ENCODE data around the gene ABCC5.

ABCC5 gene

GRCh38 chr3:183981990-183982644 is 35.6 kb downstream of the ABCC5 start:
- no peak for DNase-seq (ENCODE audit: extremely low read depth in 1 of 2, low read depth in 1 of 2)

- DNase-seq (ENCODE audit: extremely low read depth in 1 of 2, low read depth in 1 of 2), result no peak
Measured at GRCh38 chr3:183980403-183980802, 37.3 kb downstream of the ABCC5 start.

DNA sequence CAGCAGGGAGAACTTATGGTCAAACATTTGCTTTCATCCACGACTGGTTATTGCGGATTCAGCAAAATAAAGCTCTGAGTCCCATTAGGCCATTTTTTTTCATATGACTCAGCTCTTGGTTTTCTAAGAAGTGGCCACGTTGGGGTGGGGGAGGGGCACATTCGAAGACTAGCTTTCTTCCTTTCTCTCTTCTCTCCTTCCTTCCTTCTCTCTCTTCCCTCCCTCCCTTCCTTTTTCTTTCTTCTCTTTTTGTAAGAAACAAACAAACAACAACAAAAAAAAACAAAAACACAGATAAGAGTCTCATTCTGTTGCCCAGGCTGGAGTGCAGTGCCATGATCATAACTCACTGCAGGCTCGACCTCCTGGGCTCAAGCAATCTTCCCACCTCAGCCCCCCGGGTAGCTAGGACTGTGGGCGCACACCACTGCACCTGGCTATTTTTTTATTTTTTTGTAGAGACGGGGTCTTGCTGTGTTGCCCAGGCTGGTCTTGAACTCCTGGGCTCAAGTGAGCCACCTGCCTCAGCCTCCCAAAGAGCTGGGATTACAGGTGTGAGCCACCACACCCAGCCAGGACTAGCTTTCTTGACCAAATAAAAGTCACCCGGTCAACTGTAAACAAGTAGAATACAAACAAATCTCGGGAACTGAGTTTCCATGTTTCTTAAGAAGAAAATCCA is 41.6 kb downstream of the ABCC5 start:
- no peak for DNase-seq (ENCODE audit: extremely low read depth in 1 of 2, low read depth in 1 of 2)

DNA sequence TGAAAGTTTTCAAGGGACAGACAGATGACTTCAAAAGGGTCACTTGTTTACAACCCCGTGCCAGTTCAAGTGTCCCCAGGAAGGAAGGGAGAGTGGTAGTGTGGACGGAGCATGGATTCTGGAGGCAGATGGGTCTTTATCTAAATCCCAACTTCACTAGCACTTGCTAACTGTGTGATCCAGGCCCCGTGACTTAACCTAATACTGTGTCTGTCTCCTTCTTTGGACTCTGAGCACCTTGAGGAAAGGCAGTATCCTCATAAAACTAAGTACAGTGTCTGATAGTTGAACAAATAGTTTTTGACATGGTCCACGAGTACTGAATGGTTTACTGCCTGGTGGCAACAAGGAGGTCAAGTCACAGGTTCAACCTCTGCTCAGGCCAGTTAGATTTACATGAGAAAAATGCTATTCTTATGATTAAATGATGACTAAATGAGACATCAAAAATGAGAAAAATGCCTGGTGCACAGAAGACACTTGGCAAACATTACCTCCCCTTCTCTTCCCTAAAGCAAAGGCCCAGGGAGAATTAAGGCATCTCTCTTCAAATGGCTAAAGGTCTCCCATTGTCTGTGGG is 48.9 kb downstream of the ABCC5 start:
- no peak for DNase-seq (ENCODE audit: extremely low read depth in 1 of 2, low read depth in 1 of 2)

DNA sequence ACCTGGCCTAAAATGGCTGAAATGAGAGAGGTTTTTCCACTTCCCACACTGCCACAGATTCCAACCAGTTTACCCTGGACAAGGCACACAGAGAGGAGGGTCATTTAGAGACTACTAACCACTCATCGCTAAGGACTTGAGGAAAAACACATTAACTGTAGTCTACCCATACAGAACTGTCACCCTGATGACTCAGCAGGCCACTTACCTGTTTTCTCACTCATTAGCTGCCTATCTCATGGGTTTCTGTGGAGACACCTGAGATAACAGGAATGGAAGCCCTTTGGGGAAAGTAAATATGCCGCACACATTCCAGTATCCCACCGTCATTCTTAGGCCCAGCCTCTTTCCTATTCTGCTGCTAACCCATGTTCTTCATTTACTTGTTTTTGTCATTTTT is 50.0 kb downstream of the ABCC5 start:
- no peak for DNase-seq (ENCODE audit: extremely low read depth in 1 of 2, low read depth in 1 of 2)

DNA sequence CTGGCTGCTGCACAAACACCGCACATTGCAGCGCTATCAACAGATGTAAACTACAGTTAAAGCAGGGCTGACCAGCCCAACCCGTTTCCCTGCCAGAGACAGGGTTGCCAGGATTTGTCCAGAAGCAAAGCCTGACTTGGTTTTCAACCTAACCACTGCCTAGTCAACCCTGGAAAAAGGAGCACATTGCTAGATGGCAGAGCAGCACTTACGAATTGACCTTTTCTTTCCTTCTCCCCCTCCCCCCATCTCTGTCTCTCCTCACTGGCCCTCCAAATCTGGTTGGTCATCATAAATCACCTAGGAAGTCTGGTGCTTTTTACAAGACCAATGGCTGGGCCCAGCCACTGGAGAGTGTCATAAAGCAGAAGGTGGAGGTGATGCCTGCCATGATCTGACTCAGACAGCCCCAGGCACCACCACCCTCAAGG is 51.3 kb downstream of the ABCC5 start:
- no peak for DNase-seq (ENCODE audit: extremely low read depth in 1 of 2, low read depth in 1 of 2)

- no peak for DNase-seq (ENCODE audit: extremely low read depth in 1 of 2, low read depth in 1 of 2)
Measured at GRCh38 chr3:183962807-183963206, 54.9 kb downstream of the ABCC5 start.

- DNase-seq (ENCODE audit: extremely low read depth in 1 of 2, low read depth in 1 of 2), result no peak
Measured at GRCh38 chr3:183959214-183959613, 58.5 kb downstream of the ABCC5 start.

GRCh38 chr3:183958775-183959174 is 58.9 kb downstream of the ABCC5 start:
- no peak for DNase-seq (ENCODE audit: extremely low read depth in 1 of 2, low read depth in 1 of 2)

DNA sequence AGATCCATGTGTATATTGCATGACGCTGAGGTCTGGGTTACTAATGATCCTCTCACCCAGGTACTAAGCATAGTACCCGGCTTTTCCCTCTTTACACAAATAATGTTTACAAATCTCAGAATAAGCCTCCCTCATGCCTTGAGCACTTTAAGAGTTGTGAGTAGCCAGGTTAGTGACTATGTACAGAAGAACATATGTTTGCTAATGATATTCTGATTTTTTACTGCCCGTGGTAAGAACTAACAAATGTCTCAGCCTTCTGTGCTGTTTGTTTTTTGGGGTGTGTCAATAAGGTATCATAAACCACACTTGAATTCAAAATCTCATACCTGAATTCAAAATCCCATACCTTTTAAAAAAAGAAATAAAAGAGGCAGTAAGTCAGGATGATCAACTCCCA is 59.5 kb downstream of the ABCC5 start:
- no peak for DNase-seq (ENCODE audit: extremely low read depth in 1 of 2, low read depth in 1 of 2)

GRCh38 chr3:183954875-183955274 is 62.8 kb downstream of the ABCC5 start:
- DNase-seq (ENCODE audit: extremely low read depth in 1 of 2, low read depth in 1 of 2), result no peak

DNA sequence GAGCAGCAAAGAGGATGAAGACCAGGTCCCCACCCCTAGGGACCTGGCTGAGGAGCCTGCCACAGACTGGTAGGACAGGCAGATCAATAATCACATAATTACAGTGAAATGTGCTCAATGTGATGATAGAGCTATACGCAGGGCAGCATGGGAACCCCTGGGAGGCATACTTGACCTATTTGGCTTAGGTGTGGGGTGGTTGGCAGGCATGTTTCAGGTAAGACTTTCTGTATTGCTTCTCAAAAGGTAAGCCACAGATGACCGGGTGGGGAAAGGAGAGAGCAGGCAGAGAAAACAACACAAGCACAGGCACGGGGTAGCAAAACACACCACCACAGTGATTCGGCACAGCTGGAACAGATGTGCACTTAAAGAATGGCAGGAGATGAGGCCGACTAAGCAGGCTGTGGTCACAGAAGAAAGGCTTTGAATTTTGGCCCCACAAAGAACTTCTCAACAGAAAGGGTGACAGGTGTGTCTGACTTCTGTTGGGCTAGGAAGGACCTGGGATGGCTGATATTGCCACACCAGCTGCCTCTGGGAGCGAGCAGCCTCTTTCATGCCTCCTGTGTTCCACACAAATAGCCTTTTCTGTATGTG is 64.1 kb downstream of the ABCC5 start:
- no peak for DNase-seq (ENCODE audit: extremely low read depth in 1 of 2, low read depth in 1 of 2)

DNA sequence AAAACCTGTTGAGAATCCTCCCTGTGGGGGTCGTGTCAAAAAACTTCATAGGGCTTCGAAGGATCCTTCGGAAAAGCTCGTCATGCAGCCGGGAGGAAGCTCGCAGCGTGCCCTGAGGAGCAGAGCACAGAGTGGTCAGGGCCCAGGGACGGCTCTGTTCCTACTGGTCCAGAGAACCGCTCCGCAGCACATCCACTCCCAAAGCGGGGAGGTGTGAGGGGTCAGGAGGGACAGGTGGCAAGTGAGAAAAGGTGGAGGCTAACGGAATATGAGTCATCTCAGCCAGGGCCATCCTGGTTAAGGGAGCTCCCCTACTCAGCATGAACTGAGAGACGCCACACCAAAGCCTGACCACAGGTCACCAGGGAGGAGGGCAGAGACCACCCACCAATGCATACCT is 66.2 kb downstream of the ABCC5 start:
- no peak for DNase-seq (ENCODE audit: extremely low read depth in 1 of 2, low read depth in 1 of 2)

DNA sequence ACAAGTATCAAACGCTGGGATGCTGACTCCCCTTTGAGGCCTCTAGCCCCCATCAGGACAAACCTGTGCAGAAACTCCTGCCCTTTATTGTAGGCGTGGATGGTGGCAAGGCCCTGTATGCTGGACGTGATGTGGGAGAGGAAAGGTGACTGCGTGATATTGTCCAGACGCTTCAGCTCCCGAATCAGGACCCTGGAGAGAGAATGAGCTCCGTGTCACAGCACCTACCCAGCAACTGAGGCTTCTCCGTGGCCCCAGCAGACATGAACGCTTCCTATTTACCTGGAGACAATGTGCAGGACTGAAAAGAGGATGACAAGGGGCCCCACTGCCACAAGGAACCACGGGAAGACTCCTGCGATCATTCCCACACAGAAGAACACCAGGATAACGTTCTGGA is 68.0 kb downstream of the ABCC5 start:
- DNase-seq (ENCODE audit: extremely low read depth in 1 of 2, low read depth in 1 of 2), result no peak

DNA sequence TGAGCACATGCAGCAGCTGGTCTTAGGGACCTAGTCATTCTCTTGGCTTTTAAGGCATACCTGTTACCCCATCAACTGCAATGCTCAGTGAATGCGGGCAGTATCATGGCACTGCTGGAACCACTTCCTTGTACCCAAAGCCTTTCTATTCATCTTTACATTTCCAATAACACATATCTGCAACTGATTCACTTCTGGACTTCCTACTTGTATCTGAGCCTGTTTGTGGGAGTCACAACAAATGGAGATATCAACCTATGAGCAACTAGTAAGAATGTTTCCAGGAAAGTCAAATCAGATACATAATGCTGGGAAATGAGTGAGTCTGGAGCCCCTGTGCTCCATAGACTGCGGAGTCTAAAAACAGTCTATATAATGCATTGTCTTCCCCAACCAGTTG is 71.6 kb downstream of the ABCC5 start:
- no peak for DNase-seq (ENCODE audit: extremely low read depth in 1 of 2, low read depth in 1 of 2)

- DNase-seq (ENCODE audit: extremely low read depth in 1 of 2, low read depth in 1 of 2), result no peak
Measured at GRCh38 chr3:183944775-183945174, 72.9 kb downstream of the ABCC5 start.

DNA sequence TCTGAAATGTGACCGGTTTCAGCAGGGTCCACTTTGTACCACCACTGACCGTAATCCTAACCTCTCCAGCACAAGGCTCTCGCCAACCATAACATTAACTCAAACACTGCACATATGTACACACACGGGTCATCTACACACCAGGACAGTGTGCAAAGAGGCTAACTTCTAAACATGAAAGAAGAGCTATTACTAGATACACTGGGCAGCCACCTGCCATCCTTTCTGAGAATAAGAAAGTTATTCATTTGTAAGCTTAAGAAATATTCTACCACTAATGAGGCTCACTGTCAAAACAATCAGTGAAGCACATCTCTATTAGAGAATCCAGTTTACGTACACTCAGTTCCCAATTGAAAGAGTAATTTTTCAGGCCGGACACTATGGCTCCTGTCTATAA is 73.9 kb downstream of the ABCC5 start:
- DNase-seq (ENCODE audit: extremely low read depth in 1 of 2, low read depth in 1 of 2), result no peak

DNA sequence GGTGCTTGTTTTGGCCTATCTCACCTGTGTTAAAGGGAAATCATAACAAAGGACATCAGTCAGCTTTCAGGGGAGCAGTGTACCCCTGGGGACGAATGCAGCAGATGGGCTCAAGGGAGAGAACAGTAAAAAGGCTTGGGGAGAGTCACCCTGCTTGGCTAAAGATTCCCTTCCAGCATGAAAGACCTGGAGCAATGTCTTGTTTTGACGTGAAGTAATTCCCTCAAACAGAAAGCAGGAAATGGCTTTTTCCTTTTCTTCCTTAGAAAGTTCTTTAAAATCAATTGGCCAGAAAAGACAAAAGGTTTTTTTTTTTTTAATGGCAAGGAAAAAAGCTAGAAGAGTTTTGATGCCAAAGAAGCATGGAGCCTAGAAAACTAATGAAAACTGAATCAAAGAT is 76.5 kb downstream of the ABCC5 start:
- no peak for DNase-seq (ENCODE audit: extremely low read depth in 1 of 2, low read depth in 1 of 2)

GRCh38 chr3:183937601-183938286 is 79.9 kb downstream of the ABCC5 start:
- DNase-seq (ENCODE audit: extremely low read depth in 1 of 2, low read depth in 1 of 2), result no peak

DNA sequence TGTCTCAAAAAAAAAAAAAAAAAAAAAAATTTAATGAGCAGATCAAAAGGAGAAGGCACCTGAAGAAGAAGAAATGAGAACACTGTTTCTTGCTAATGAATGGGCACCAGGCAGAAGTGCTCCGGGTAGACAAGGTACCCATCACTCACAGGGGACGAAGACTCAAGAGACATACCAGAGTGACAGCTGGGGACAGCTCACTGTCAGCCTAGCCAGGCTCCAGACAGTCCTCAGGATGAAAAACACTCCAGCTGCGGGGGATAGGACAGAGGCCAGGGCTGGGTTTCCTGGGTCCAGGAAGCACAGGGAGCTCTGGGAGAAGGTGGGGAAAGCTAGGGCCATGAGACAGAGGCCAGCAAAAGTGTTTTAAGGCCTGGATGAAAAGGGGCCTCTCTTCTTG is 84.5 kb downstream of the ABCC5 start:
- DNase-seq (ENCODE audit: extremely low read depth in 1 of 2, low read depth in 1 of 2), result no peak

- no peak for DNase-seq (ENCODE audit: extremely low read depth in 1 of 2, low read depth in 1 of 2)
Measured at GRCh38 chr3:183931881-183932280, 85.8 kb downstream of the ABCC5 start.
